Stimulated activated CD4-positive, alpha-beta T cell treated with anti-CD3 and anti-CD28 coated beads, Interleukin-12 subunit alpha, Interleukin-12 subunit beta, amount 100 ng/mL, for 4 hours (primary cell): ENCODE data around the gene PVALB.

ENCODE experiments used
- DNase-seq: peaks from one replicate; pipeline ENCODE4 v3.0.0-alpha.2; 2020

The PVALB gene

DNA sequence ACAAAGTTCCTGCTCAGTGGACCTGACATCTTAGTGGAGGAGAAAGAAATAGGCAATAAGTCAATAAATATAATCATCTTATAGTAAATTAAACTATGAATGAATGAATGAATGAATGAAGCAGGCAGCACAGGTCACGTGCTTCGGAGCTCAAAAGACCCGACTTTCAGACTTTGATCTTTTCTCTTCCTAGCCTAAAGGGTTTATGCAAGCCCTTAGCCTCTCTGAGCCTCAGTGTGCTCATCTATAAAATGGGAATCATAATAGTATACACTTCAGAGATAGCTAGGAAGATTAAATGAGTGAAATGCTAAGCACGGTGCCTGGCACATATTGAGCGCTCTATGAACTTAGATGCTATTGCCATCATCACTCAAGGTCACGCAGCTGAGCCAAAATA, 7.5 kb downstream of the PVALB start:
- DNase-seq = no peak

- no peak for DNase-seq
Observed at GRCh38 chr22:36808721-36809344, 8.0 kb downstream of the PVALB start.

GRCh38 chr22:36807627-36808026, 9.2 kb downstream of the PVALB start:
- no peak for DNase-seq

- DNase-seq = no peak
Observed at GRCh38 chr22:36806835-36807234, 10.0 kb downstream of the PVALB start.

GRCh38 chr22:36803358-36803757, 13.5 kb downstream of the PVALB start:
- DNase-seq = no peak

DNA sequence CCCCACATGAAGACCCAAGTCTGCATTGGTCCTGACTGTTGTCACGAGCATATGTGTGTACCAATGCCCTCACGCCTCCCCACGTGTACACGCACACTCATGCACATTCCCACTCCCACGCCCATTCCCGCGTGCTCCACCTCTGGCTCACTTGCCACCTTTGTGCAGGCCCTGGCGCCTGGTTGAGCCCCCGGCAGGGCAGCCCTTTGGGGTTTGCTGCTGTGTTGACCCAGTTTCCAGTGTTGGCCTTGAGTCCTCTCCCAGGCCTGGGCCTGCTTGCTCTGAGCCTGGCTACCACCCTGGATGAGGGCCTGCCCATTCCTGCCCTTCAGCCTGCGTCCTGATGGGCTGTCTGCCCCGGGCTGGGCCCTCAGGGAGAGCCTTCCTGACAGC, 18.2 kb downstream of the PVALB start:
- DNase-seq = no peak

- DNase-seq = no peak
Observed at GRCh38 chr22:36797911-36798673, 18.7 kb downstream of the PVALB start.

- no peak for DNase-seq
Observed at GRCh38 chr22:36797374-36797773, 19.5 kb downstream of the PVALB start.

DNA sequence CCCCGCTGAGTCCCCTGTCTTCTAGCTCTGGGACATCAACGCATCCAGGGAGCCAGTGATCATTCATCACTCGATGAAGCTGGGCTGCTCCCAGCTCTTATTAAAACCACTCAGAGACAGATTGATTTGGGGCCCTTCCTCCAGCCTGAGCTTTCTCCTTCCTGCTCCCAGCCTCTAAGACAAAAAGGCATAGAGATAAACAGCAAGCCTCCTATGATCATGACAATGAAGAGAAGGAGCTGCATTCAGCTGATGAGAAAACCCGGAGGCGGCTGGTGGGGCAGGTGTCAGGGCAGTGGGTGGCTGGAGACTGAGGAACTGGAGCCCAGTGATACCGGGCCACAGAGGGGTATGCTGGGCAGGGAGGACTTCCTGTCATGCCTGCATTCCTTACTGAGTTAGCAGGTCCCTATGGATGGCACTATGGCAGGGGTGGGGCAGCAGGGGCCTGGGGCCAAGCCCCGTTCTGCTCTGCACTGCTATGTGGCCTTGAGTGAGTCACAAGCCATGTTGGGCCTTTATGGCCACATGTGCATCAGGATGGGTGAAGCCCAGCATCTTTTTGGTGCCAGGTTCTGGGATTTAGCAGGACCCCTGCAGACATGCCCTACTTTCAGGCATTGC, 20.2 kb downstream of the PVALB start:
- no peak for DNase-seq

- DNase-seq = no peak
Observed at GRCh38 chr22:36795633-36796032, 21.2 kb downstream of the PVALB start.

DNA sequence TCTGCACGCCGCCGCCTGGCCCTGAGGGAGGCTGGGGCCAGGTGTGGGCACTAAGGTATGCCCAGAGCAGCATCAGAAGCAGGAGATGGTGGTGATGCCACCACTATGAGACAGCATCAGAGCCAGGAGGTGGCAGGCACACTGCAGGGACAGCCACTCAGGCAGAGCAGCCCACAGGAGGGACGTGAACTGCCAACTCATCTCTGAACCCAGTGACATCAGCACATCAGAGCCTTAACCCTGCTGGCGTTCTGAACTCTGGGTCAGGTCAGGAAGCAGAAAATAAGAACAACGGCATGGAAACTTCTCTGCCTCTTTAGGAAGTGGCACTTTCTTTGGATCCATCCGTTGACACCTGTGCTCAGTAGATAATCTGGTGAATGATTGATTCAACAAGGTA, 26.2 kb downstream of the PVALB start:
- DNase-seq = no peak

- no peak for DNase-seq
Observed at GRCh38 chr22:36787204-36787988, 29.4 kb downstream of the PVALB start.

DNA sequence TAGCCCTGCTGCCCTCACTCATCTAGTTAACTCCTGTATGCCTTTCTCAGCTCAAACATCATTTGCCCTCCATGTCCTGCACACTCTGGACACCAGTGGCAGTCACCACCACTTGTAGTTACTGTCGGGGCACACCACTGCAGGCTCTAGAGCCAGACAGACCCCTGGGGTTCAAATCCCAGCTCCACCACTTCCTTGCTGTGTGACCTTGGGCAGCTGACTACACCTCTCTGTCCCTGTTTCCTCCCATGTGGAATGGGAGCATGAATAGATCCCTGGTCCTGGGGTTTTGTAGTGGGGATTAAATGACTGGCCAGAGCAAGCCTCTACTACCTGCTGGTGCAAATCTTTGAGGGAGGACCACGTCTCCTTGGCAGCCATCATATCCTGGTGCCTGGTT, 33.1 kb downstream of the PVALB start:
- DNase-seq = no peak

- peak; percentile 83 for DNase-seq
Observed at GRCh38 chr22:36781656-36782627, 34.9 kb downstream of the PVALB start.

GRCh38 chr22:36778020-36778419, 38.8 kb downstream of the PVALB start:
- no peak for DNase-seq

- DNase-seq = no peak
Observed at GRCh38 chr22:36776722-36777121, 40.1 kb downstream of the PVALB start.

DNA sequence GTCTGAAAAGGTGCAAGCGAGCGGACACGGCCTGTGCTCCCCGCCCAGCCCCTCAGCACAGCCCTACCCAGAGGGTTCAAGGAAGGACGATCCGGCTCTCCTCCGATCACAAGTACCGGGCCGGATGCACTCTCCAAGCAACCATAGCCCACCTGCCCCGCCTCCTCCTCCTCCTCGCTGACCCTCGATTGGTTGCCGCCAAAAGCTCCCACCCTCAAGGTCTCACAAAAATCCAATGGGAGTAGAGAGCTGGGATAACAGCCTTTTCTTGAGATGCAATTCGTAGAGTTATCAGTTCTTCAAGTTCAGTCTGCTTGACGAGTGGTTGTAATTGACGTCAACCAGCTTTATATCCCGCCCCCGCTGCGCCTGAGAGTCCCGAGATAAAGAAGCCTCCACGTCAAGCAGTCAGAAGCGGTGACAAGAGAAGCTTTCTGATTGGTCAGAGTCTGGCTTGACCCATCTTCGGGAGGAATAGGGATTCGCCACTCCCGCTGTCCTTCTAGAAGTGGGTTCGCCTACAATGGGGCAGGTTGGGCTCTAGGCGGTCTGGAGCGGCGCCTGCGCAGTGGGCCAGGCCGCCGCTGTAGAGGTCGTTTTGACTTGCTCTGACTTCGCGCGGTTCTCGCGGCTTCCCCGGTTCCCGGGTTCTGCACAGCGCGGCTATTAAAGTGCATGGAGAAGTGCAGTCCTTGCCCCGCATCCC, 40.7 kb downstream of the PVALB start, which contains the start of gene IFT27:
Gene IFT27, minus strand, starts transcription at position 156 of the 706 bp plus-strand sequence. CDS start 412 bp downstream, outside the sequence.
- DNase-seq = peak; percentile 90

DNA sequence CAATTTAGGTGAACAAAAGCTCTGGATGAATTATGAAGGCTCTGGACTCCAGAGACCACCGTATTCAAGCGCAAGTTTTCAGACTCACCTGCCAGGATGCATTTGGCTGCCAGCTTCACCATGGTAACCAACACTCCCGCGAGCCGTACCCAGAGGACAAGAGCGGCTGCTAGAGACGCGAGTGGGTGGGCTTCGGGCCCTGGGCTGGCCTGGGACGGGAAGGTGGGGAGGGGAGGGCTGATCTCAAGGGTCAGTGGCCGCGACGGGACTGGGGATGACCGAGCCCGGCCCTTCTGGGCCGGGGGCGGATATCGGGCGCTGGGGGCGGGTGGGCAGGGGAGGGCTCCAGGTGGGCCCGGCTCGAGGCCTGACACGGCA, 41.3 kb downstream of the PVALB start:
- DNase-seq = peak; percentile 24

- no peak for DNase-seq
Observed at GRCh38 chr22:36773935-36774334, 42.9 kb downstream of the PVALB start.

GRCh38 chr22:36772451-36772850, 44.4 kb downstream of the PVALB start:
- no peak for DNase-seq

GRCh38 chr22:36771356-36772063, 45.3 kb downstream of the PVALB start:
- DNase-seq = no peak
